Anterior cingulate cortex (tissue), 58 donors: ENCODE results near the gene GGA2.
"Not testable (repeated sequence)": the region's sequence is repeated elsewhere in the genome, so short reads cannot be mapped to it uniquely, and the experiment has no call there.

Experiments used
- DNase-seq, 58 donors: peaks; one replicate each; lab custom pipeline; 2025; lab: John Stamatoyannopoulos, UW

GGA2 gene

DNA sequence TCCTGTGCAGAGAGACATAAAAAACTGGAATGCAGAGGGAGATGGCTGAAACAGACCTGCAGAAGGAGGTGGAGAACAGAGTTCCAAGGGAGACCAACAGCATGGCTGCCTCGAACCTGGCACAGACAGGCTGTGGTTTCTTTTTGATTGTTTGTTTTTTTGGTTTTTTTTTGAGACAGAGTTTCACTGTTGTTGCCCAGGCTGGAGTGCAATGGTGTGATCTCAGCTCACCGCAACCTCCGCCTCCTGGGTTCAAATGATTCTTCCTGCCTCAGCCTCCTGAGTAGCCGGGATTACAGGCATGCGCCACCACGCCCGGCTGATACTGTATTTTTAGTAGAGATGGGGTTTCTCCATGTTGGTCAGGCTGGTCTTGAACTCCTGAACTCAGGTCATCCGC lies 26.8 kb downstream of the GGA2 start:
- DNase-seq = not testable (repeated sequence)

DNA sequence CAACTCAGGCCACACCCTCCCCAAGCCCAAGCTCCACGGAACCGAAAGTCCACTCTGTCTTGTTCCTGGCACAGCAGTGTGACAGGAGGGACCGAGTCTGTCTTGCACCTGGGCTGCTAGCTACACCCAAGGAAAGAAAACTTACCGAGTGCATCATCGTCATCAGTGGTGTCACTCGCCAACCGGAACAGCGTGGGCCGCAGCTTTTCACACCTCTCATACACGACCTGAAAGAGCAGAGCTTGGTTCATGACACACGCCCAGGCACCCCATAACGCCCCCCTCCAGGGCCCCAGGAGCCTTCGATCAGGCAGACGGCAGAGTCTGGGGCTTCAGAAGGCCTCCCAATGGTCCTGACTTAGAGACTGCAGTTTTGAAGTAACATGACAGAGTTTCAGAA lies 27.5 kb downstream of the GGA2 start:
- DNase-seq = no peak

- no peak for DNase-seq
These were observed 30.0 kb downstream of the GGA2 start for GRCh38 chr16:23480257-23480656.

DNA sequence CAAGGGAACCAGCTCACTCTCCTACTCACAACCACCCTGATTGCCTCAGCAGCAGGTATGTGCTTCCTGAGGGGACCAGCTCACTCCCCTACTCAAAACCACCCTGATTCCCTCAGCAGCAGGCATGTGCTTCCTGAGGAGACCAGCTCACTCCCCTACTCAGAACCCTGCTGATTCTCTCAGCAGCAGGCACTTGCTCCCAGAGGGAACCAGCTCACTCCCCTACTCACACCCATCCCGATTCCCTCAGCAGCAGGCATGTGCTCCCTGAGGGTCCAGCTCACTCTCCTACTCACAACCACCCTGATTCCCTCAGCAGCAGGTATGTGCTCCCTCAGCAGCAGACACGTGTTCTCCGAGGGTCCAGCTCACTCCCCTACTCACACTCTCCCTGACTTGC lies 31.2 kb downstream of the GGA2 start:
- DNase-seq = no peak

GRCh38 chr16:23478566-23478965 lies 31.7 kb downstream of the GGA2 start:
- DNase-seq = no peak

GRCh38 chr16:23476289-23476688 lies 34.0 kb downstream of the GGA2 start:
- DNase-seq = no peak

- DNase-seq = no peak
These were observed 40.5 kb downstream of the GGA2 start for GRCh38 chr16:23469814-23470213.

DNA sequence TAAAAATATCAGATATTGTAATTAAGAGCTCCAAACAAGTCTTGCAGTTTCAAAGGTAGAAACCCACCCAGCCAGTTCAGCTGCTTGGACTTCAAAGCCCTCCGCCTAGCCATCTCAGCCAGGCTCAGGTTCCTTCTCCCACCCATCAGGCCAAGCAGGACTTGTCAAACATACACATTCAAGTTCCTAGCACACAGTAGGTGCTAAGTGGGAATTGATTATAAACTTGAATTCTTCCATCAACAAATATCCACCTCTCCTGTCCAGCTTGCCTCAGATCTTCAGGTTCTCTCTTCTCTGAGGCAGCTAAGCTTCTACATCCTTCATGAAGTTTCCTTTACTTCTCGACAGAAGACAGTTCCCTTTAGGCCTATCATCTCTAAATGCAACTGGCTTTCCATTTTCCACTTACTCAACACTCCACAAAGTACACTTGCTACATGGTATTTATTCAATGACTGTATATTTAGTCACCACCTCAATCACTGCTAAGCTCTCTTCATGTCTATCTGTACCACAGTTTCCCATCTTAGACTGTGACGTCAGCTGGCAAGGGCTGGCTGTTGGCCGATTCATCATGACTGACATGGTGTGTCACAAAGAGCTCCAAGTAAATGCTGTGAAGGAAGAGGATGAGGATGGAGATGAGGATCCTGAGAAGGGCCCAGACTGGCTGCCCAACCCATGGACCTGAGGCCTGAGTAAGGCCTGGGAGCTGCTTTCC lies 44.0 kb downstream of the GGA2 start:
- DNase-seq = peak in 5 of 58 donors; percentile 1 to 9 (median 3)

GRCh38 chr16:23465179-23465578 lies 45.1 kb downstream of the GGA2 start:
- no peak for DNase-seq

- DNase-seq = peak in 37 of 58 donors; percentile 1 to 65 (median 21)
These were observed 46.1 kb downstream of the GGA2 start for GRCh38 chr16:23464196-23464595.

DNA sequence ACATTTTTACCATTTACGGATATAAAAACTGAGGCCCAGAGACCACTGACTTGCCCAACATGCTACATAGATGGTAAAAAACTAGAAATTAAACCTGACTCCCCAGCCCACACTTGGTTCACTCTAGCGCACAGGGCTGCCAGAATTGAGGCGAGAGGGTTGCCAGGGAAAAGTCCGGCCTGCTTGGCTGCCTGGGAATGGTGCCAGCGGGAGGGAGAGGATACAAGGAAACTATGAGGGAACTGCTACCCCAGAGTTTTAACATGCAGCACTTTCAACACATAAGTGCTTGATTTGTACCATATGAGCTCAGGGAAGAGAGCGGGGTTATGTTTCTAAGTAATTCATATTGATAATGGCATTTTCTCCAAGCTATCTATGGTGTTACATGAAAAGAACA lies 47.3 kb downstream of the GGA2 start:
- DNase-seq = peak in 55 of 58 donors; percentile 1 to 85 (median 47)

GRCh38 chr16:23453338-23454052 lies 56.8 kb downstream of the GGA2 start:
- DNase-seq = no peak

GRCh38 chr16:23452572-23453337 lies 57.5 kb downstream of the GGA2 start, which contains the start of gene COG7:
COG7 (minus strand) TSS chr16:23453189; CDS start chr16:23452994, 195 bp downstream.
- peak in 57 of 58 donors; percentile 34 to 91 (median 79) for DNase-seq

- DNase-seq = no peak
These were observed 58.1 kb downstream of the GGA2 start for GRCh38 chr16:23452221-23452571.

GRCh38 chr16:23448392-23448791 lies 61.9 kb downstream of the GGA2 start:
- DNase-seq = no peak

DNA sequence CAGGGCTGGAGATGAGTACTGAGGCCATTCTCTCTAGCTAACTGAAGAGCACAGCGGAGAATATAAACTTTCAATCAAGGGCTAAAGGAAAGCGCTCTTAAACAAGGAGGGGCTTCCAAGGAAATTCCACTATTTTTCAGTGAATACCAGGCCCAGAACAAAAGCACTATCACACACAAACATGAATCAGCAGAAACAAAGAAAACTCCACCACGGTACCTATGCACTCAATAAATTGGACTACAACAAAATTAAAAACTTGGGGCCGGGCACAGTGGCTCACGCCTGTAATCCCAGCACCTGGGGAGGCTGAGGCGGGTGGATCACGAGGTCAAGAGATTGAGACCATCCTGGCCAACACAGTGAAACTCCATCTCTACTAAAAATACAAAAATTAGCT lies 72.8 kb downstream of the GGA2 start:
- not testable (repeated sequence) for DNase-seq

DNA sequence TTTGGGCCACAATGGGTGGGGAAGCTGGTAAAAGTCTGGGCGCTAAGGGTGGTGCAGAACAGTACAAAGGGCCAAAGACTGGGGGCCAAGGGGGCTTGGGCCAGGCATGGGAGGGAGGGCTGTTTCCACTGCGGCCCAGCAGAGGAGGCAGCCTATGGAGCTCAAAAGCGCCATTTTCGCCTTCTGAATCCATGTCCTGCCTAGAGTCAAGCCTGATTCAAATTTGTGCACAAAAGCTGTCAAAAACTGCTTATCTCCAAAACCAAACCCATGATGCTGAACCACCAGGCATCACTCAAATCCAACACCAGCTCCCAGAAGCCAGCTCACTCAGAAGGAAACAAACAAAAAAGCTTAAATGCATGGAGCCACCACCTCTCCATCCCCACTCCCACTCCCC lies 73.3 kb downstream of the GGA2 start:
- DNase-seq = no peak

DNA sequence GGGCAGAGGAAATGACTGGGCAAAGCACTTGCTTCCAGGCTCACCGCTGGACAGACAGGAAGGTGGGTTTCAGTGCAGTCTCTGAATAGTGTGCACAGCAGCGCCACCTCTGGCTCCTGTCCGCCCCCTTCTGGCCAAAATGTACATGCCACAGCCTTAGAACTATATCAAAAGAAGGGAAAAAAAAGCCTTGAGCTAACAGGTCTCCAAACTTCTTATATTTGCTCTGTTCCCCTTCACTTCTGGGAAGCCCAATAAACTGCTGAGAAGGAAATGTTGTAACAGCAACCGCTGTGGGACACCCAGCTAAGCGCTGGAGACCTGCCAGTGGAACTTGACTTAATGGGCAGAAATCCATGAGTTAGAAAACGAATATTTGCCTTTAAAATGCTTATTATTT lies 74.8 kb downstream of the GGA2 start:
- peak in 14 of 58 donors; percentile 0 to 55 (median 12) for DNase-seq

DNA sequence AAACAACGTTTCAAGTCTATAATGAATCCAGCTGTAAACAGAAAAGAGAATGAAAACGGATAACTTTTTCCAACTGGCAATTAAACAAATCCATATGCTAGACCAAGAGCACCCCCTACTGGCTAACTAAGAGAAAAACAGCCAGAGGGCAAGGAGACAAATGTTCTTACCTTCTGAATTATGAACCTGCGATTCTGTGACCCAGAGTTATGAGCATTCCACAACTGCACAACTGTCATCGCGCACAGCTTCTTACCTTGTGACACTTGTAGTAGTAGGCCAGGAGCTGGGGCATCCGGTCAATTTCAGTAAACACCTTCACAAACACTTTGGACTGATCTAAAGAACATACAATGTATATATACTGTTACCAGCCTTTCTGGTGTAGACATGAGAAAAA lies 75.9 kb downstream of the GGA2 start:
- DNase-seq = peak in 8 of 58 donors; percentile 0 to 54 (median 6)

DNA sequence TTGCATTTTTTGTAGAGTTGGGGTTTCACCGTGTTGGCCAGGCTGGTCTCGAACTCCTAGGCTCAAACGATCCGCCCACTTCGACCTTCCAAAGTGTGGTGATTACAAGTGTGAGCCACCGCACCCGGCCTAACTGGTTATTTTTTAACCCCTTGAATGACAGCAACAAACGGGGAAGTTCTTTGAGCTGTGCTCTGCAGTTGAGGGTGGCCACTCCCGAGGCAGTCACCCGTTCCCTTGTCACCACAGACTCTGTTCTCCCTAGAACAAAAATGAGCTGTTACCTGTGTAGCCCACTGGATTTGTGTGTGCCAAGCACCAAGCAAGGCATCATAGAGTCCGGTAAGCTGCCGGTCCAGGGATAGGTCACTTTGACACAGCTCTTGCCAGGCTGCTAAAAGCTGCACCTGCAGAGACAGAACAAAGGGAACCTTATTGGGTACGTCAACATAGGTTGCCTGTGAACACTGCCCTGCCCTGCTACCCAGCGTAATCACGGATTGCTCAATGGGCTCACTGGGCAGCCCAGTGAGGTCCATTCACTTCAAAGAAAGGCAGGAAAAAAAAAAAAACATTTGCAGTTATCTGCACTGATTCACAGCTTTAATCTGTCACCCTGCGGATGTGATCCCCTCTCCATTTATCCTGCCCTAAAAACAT lies 76.9 kb downstream of the GGA2 start:
- no peak for DNase-seq
